SK-N-MC (cell line): ENCODE data around the gene PTPMT1.

Experiments
- EZH2 ChIP-seq: fragments of 200-600 bp; sonication (generic); IDR thresholded peaks from one replicate; pipeline ENCODE4 v1.6.1; 2017; ENCODE audit warnings: antibody characterized with exemption
- FOXP2 ChIP-seq: optimal IDR thresholded peaks from 2 replicates; pipeline ENCODE3; 2011; ENCODE audit warnings: mild to moderate bottlenecking, moderate library complexity; ENCODE audit not compliant: insufficient read depth; ENCODE audit errors: extremely low read length, control extremely low read depth
- POLR2AphosphoS5 ChIP-seq: IDR thresholded peaks from 2 replicates; pipeline ENCODE4 v1.6.1; 2012; ENCODE audit warnings: mild to moderate bottlenecking, low read depth, low read length, borderline replicate concordance

DNA sequence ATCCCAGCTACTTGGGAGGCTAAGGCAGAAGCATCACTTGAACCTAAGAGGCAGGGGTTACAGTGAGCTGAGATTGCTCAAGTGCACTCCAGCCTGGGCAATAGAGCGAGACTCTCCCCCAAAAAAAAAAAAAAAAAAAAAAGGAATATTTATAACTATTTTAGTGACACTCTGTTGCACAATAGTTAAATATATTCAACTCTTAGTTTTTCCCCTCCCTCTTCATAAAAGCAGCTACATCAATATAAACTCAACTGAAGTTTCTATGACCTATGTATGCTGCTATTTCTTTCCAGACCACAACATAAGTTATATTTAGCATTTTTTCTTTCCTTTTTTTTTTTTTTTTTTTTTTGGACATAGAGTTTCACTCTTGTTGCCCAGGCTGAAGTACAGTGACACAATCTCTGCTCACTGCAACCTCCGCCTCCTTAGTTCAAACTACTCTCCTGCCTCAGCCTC is 31.7 kb upstream of the PTPMT1 start:
- TF ChIP-seq POLR2AphosphoS5 (no peak), EZH2 (no peak), FOXP2 (no peak)
